ENCODE results near the gene PF4V1. TPM values are rescaled to one million over a fixed set of nuclear protein-coding genes. Genes with fewer than 3 reads are reported as not detected.

PF4V1 gene
- total RNA-seq, 1 donor: not detected

GRCh38 chr4:73865431-73866096 is 12.5 kb downstream of the PF4V1 start:
- Histone ChIP-seq H3K4me1 (ENCODE audit: insufficient read depth, low read length) (peaks cover 17% of the 10 kb centered on the region), H3K4me2 (ENCODE audit: insufficient read depth, low read length) (no peak overlapping the region), H3K27me3 (ENCODE audit: insufficient read depth, low read length) (no peaks in the 10 kb centered on the region), H3K9me3 (ENCODE audit: low read depth, low read length) (no peaks in the 10 kb centered on the region), H3K36me3 (ENCODE audit: insufficient read depth, low read length) (no peaks in the 10 kb centered on the region), H3K27ac (ENCODE audit: low read depth, low read length) (no peak overlapping the region), H3K4me3 (ENCODE audit: insufficient read depth, low read length) (no peak overlapping the region), H3K79me2 (ENCODE audit: insufficient read depth, low read length) (no peaks in the 10 kb centered on the region), H2AFZ (ENCODE audit: low read length) (no peak overlapping the region), H4K20me1 (ENCODE audit: insufficient read depth, low read length) (no peaks in the 10 kb centered on the region)
- DNase-seq (ENCODE audit: insufficient read length, low spot score, missing footprints): no peak
- TF ChIP-seq CTCF (IDR thresholded peaks at IDR 0.05; ENCODE audit: extremely low read depth, low read depth, low read length): no peak

- Histone ChIP-seq H3K27me3 (ENCODE audit: insufficient read depth, low read length) (no peaks in the 10 kb centered on the region), H3K9me3 (ENCODE audit: low read depth, low read length) (no peaks in the 10 kb centered on the region), H3K27ac (ENCODE audit: low read depth, low read length) (no peak overlapping the region), H3K36me3 (ENCODE audit: insufficient read depth, low read length) (no peaks in the 10 kb centered on the region), H2AFZ (ENCODE audit: low read length) (no peak overlapping the region), H3K4me2 (ENCODE audit: insufficient read depth, low read length) (no peak overlapping the region), H4K20me1 (ENCODE audit: insufficient read depth, low read length) (no peaks in the 10 kb centered on the region), H3K4me1 (ENCODE audit: insufficient read depth, low read length) (peaks cover 17% of the 10 kb centered on the region), H3K4me3 (ENCODE audit: insufficient read depth, low read length) (no peak overlapping the region), H3K79me2 (ENCODE audit: insufficient read depth, low read length) (no peaks in the 10 kb centered on the region)
- DNase-seq (ENCODE audit: insufficient read length, low spot score, missing footprints): no peak
- no peak for TF ChIP-seq CTCF (IDR thresholded peaks at IDR 0.05; ENCODE audit: extremely low read depth, low read depth, low read length)
Observed at GRCh38 chr4:73866246-73866645, 13.2 kb downstream of the PF4V1 start.

GRCh38 chr4:73867783-73868182 is 14.7 kb downstream of the PF4V1 start:
- Histone ChIP-seq H3K27me3 (ENCODE audit: insufficient read depth, low read length) (no peaks in the 10 kb centered on the region), H3K36me3 (ENCODE audit: insufficient read depth, low read length) (no peaks in the 10 kb centered on the region), H3K4me1 (ENCODE audit: insufficient read depth, low read length) (peaks cover 10% of the 10 kb centered on the region), H4K20me1 (ENCODE audit: insufficient read depth, low read length) (no peaks in the 10 kb centered on the region), H3K4me3 (ENCODE audit: insufficient read depth, low read length) (no peak overlapping the region), H3K9me3 (ENCODE audit: low read depth, low read length) (no peaks in the 10 kb centered on the region), H2AFZ (ENCODE audit: low read length) (no peak overlapping the region), H3K4me2 (ENCODE audit: insufficient read depth, low read length) (no peak overlapping the region), H3K79me2 (ENCODE audit: insufficient read depth, low read length) (no peaks in the 10 kb centered on the region), H3K27ac (ENCODE audit: low read depth, low read length) (no peak overlapping the region)
- no peak for DNase-seq (ENCODE audit: insufficient read length, low spot score, missing footprints)
- no peak for TF ChIP-seq CTCF (IDR thresholded peaks at IDR 0.05; ENCODE audit: extremely low read depth, low read depth, low read length)

GRCh38 chr4:73868206-73869129 is 15.4 kb downstream of the PF4V1 start:
- Histone ChIP-seq H2AFZ (ENCODE audit: low read length) (peak overlapping the region; percentile 86), H4K20me1 (ENCODE audit: insufficient read depth, low read length) (no peaks in the 10 kb centered on the region), H3K9me3 (ENCODE audit: low read depth, low read length) (no peaks in the 10 kb centered on the region), H3K36me3 (ENCODE audit: insufficient read depth, low read length) (no peaks in the 10 kb centered on the region), H3K4me2 (ENCODE audit: insufficient read depth, low read length) (peak overlapping the region; percentile 91), H3K79me2 (ENCODE audit: insufficient read depth, low read length) (no peaks in the 10 kb centered on the region), H3K27ac (ENCODE audit: low read depth, low read length) (no peak overlapping the region), H3K4me1 (ENCODE audit: insufficient read depth, low read length) (peaks cover 10% of the 10 kb centered on the region), H3K4me3 (ENCODE audit: insufficient read depth, low read length) (peak overlapping the region; percentile 74), H3K27me3 (ENCODE audit: insufficient read depth, low read length) (no peaks in the 10 kb centered on the region)
- no peak for TF ChIP-seq CTCF (IDR thresholded peaks at IDR 0.05; ENCODE audit: extremely low read depth, low read depth, low read length)
- DNase-seq (ENCODE audit: insufficient read length, low spot score, missing footprints): no peak

Measured in osteoblast (primary cell).